ENCODE results near the gene ACVR2B. TPM values are rescaled to one million over a fixed set of nuclear protein-coding genes. Genes with fewer than 3 reads are reported as not detected.
A peak's percentile ranks its signal among the peaks of the same experiment; 100 is the strongest.

Gene ACVR2B
- total RNA-seq, 4 donors from 2014 or later = 2.4 to 12.1 (median 6.3) TPM

DNA sequence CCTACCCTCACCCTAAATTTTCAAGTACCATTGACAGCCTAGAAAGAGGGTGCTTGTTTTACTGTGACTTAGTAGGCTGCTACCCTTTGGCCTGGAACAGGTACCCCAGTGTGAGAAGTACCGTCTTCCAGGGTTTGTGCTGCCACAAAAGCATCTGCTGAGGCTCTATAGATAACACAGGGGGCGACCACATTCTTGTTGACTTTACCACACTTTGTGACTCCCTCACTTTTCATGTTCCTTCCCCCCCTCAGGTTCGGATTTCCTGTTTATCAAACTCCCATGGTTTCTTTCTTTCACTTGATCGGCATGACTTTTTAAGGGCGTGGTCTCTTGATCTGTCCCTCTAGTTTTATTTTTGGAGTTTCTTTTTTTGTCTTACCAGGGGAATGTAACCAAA, 66.0 kb downstream of the ACVR2B start:
- Histone ChIP-seq H3K27me3 (no peaks in the 10 kb centered on the region), H3K4me3 (no peak overlapping the region), H3K36me3 (peaks cover 0 to 19% of the 10 kb centered on the region in 2 donors), H3K4me1 (peaks cover 14 to 22% of the 10 kb centered on the region in 2 donors), H3K9me3 (no peaks in the 10 kb centered on the region), H3K27ac (peak overlapping the region in 1 of 4 donors; percentile 27)
- TF ChIP-seq, protein P1, sequence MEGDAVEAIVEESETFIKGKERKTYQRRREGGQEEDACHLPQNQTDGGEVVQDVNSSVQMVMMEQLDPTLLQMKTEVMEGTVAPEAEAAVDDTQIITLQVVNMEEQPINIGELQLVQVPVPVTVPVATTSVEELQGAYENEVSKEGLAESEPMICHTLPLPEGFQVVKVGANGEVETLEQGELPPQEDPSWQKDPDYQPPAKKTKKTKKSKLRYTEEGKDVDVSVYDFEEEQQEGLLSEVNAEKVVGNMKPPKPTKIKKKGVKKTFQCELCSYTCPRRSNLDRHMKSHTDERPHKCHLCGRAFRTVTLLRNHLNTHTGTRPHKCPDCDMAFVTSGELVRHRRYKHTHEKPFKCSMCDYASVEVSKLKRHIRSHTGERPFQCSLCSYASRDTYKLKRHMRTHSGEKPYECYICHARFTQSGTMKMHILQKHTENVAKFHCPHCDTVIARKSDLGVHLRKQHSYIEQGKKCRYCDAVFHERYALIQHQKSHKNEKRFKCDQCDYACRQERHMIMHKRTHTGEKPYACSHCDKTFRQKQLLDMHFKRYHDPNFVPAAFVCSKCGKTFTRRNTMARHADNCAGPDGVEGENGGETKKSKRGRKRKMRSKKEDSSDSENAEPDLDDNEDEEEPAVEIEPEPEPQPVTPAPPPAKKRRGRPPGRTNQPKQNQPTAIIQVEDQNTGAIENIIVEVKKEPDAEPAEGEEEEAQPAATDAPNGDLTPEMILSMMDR (IDR thresholded peaks at IDR 0.05 in 4 of 5, conservative IDR thresholded peaks at IDR 0.05 in 1 of 5) = no peak
- TF ChIP-seq POLR2A (IDR thresholded peaks at IDR 0.05) = no peak
- intact Hi-C loops (cut with DNase I; ENCODE audit: low total_unique reads) (loop anchor here (2.0 to 5.0 kb wide), 2 partner anchors 481 to 513 kb away; no protein-coding TSS in a partner anchor), in situ Hi-C loops (cut with MboI; ENCODE audit: low sequenced_read_pairs in 4 of 4) (loop anchor here (5.0 to 25.0 kb wide), 4 partner anchors 125 to 518 kb away; partner anchors contain the start of gene SCN5A (in 3 of the 4))
- DNase-seq = no peak
- no peak for ATAC-seq

DNA sequence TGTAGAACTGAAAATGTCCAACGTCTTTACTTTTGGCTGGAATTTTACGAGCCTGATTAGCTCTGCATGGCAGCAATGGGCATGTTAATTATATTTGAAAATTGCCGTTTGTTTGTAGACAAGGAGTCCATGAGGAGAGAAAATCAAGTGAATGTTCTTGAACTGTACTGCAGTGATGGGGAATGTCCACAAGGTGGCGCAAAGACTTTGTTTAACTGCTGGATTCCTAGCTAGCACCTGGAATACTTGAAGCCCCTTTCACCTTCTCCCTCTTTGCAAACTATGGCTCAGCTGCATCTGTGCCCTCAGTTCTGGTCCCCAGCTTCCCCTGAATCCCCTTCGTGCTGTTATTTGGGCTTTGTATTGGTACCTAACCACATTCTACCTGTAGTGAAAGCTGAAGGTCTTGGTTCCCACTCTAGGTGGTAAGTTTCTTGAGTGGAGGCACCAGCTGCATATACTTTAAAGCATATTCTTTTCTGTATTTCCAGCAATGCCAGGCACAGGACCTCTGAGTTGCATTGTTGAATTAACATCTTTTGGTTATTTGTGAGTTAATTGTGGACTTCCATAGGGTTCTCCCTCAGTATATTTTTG, 67.8 kb downstream of the ACVR2B start:
- DNase-seq (peak in 1 of 2 donors; percentile 42), ATAC-seq (no peak)
- H3K27me3 ChIP-seq = no peaks in the 10 kb centered on the region
- peaks cover 14 to 22% of the 10 kb centered on the region in 2 donors for H3K4me1 ChIP-seq
- no peak overlapping the region for H3K27ac ChIP-seq
- no peaks in the 10 kb centered on the region for H3K9me3 ChIP-seq
- no peak for TF ChIP-seq POLR2A (IDR thresholded peaks at IDR 0.05)
- TF ChIP-seq, protein P1 (IDR thresholded peaks at IDR 0.05 in 4 of 5, conservative IDR thresholded peaks at IDR 0.05 in 1 of 5) = peak; percentile 68 to 91 (median 81)
- in situ Hi-C loops (cut with MboI; ENCODE audit: low sequenced_read_pairs in 4 of 4) (loop anchor here (5.0 to 25.0 kb wide), 4 partner anchors 123 to 516 kb away; partner anchors contain the start of gene SCN5A (in 3 of the 4)), intact Hi-C loops (cut with DNase I; ENCODE audit: low total_unique reads) (loop anchor here (1.0 to 5.0 kb wide), 3 partner anchors 130 to 511 kb away; no protein-coding TSS in a partner anchor)
- no peak overlapping the region for H3K4me3 ChIP-seq
- peaks cover 0 to 26% of the 10 kb centered on the region in 2 donors for H3K36me3 ChIP-seq

DNA sequence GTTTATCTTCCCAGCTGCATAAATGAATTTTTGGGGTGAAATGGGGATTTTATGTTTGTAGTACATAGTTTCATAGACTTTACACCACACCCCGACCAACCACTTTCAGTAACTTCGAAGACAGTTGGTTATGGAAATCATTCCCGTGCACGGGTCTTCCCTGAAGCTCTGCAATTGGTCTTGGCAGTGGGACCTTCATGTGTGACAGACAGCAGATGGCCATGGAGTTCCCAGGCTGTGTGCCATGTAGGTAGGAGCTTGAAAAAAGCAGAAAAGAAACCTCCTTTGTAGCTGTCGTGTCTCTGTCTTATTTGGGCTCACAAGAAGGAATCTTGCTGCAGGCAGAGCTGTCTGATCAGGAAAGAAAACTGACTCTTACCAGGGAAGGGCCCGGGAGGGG, 68.3 kb downstream of the ACVR2B start:
- Histone ChIP-seq H3K4me1 (peaks cover 14 to 22% of the 10 kb centered on the region in 2 donors), H3K27me3 (no peaks in the 10 kb centered on the region), H3K4me3 (no peak overlapping the region), H3K36me3 (peaks cover 0 to 26% of the 10 kb centered on the region in 2 donors), H3K27ac (no peak overlapping the region), H3K9me3 (no peaks in the 10 kb centered on the region)
- TF ChIP-seq, protein P1 (IDR thresholded peaks at IDR 0.05 in 4 of 5, conservative IDR thresholded peaks at IDR 0.05 in 1 of 5) = no peak
- no peak for TF ChIP-seq POLR2A (IDR thresholded peaks at IDR 0.05)
- in situ Hi-C loops (cut with MboI; ENCODE audit: low sequenced_read_pairs in 4 of 4) (loop anchor here (5.0 to 25.0 kb wide), 4 partner anchors 123 to 515 kb away; partner anchors contain the start of gene SCN5A (in 3 of the 4)), intact Hi-C loops (cut with DNase I; ENCODE audit: low total_unique reads) (loop anchor here (5.0 kb wide), 1 partner anchor 510 kb away; no protein-coding TSS in a partner anchor)
- no peak for DNase-seq
- no peak for ATAC-seq

DNA sequence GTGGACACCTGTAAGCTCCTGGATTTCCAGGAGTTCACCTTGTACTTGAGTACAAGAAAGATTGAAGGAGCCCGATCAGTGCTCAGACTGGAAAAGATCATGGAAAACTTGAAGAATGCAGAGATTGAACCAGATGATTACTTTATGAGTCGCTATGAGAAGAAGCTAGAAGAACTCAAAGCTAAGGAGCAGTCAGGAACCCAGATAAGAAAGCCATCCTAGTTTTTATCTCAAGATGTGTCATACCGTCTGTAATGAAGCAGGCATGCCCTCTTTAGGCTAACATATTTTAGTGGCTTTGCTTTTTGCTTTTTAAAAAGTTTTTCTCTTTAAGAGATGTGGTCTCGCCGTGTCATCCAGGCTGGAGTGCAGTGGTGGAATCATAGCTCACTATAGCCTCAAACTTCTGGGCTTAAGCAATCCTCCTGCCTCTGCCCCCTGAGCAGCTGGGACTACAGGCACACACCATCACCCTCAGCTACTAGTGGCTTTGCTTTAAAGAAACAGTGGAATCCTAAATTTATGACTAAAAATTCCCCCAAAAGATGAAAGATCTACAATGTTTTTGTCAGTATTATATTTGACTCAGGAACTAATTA, 70.5 kb downstream of the ACVR2B start:
- Histone ChIP-seq H3K27me3 (no peaks in the 10 kb centered on the region), H3K4me3 (no peak overlapping the region), H3K36me3 (peaks cover 0 to 26% of the 10 kb centered on the region in 2 donors), H3K4me1 (peaks cover 14 to 20% of the 10 kb centered on the region in 2 donors), H3K27ac (no peak overlapping the region), H3K9me3 (no peaks in the 10 kb centered on the region)
- intact Hi-C loops (cut with DNase I; ENCODE audit: low total_unique reads) (loop anchor here (5.0 kb wide), 1 partner anchor 508 kb away; no protein-coding TSS in a partner anchor), in situ Hi-C loops (cut with MboI; ENCODE audit: low sequenced_read_pairs in 4 of 4) (loop anchor here (5.0 to 25.0 kb wide), 4 partner anchors 121 to 513 kb away; partner anchors contain the start of gene SCN5A (in 3 of the 4))
- ATAC-seq (no peak), DNase-seq (no peak)
- TF ChIP-seq, protein P1 (IDR thresholded peaks at IDR 0.05 in 4 of 5, conservative IDR thresholded peaks at IDR 0.05 in 1 of 5) = no peak
- TF ChIP-seq POLR2A (IDR thresholded peaks at IDR 0.05) = no peak
